Mucosa of descending colon (tissue), 3 donors: ENCODE measurements around the gene ZMYND15. TPM values are rescaled to one million over a fixed set of nuclear protein-coding genes. Genes with fewer than 3 reads are reported as not detected.

Experiments used
- ATAC-seq: fragments of 200-7000 bp; cut with Tn5 transposase; one replicate; pipeline ENCODE4 v1.9.1; 2020; ENCODE audit warnings: mild to moderate bottlenecking, moderate library complexity
- DNase-seq, 3 donors: peaks; one replicate each; pipeline ENCODE4 v3.0.0-alpha.2; 2020
- H3K36me3 ChIP-seq: fragments of 200-600 bp; one replicate; pipeline ENCODE4 v1.8.0; 2021; ENCODE audit warnings: low read depth, mild to moderate bottlenecking
- H3K4me1 ChIP-seq: fragments of 200-600 bp; one replicate; pipeline ENCODE4 v1.8.0; 2021; ENCODE audit warnings: low read depth, mild to moderate bottlenecking
- H3K4me3 ChIP-seq: fragments of 200-600 bp; one replicate; pipeline ENCODE4 v1.8.0; 2021; ENCODE audit warnings: mild to moderate bottlenecking
- H3K9me3 ChIP-seq: fragments of 200-600 bp; one replicate; pipeline ENCODE4 v1.8.0; 2021; ENCODE audit warnings: mild to moderate bottlenecking
- CTCF ChIP-seq: fragments of 200-600 bp; IDR thresholded peaks from one replicate; pipeline ENCODE4 v1.8.0; 2022; ENCODE audit warnings: antibody characterized with exemption, mild to moderate bottlenecking
- intact Hi-C, 2 donors: fragments of 100-400 bp; cut with DNase I in 1 of 2; cut with micrococcal nuclease in 1 of 2; formaldehyde crosslinking; loops; one replicate each; pipeline versions ENCODE4 v1.11.0 to v1.11.1; 2022; cut with DNase I, micrococcal nuclease
- total RNA-seq, 3 donors: library from RNA; stranded (reverse); fragmentation: NEBNext Ultra II Directional in 2 of 3; extraction: Animal tissue kit (Norgen Biotek cat#: 25700) in 2 of 3; gene quantifications; one replicate each; pipeline versions ENCODE4 v1.2.1 to v1.2.4, GENCODE V29; 2021 to 2023
- donor health status: DM: no; HTN: no; CAD: no; lungs with moderate emphysema.
- donor health status: DM: no; HTN: no; CAD: no.
- donor health status: DM: no; HTN: yes; CAD: no.

The ZMYND15 gene
- total RNA-seq, 3 donors from 2014 or later, result 1.2 to 1.4 (median 1.3) TPM

- no peaks in the 10 kb centered on the region for H3K4me1 ChIP-seq
- TF ChIP-seq CTCF, result no peak
- no peak overlapping the region for H3K4me3 ChIP-seq
- intact Hi-C loops, result no loop called here
- DNase-seq, result no peak
- no peak for ATAC-seq
- no peaks in the 10 kb centered on the region for H3K36me3 ChIP-seq
- H3K9me3 ChIP-seq, result no peaks in the 10 kb centered on the region
Observed at GRCh38 chr17:4766201-4766600, 26.6 kb downstream of the ZMYND15 start.

GRCh38 chr17:4766723-4767122 is 27.1 kb downstream of the ZMYND15 start:
- no peak for TF ChIP-seq CTCF
- Histone ChIP-seq H3K4me1 (peaks cover 1% of the 10 kb centered on the region), H3K9me3 (no peaks in the 10 kb centered on the region), H3K4me3 (no peak overlapping the region), H3K36me3 (no peaks in the 10 kb centered on the region)
- intact Hi-C loops, result no loop called here
- ATAC-seq, result no peak
- DNase-seq, result no peak

- H3K4me1 ChIP-seq, result peaks cover 11% of the 10 kb centered on the region
- TF ChIP-seq CTCF, result no peak
- ATAC-seq, result no peak
- H3K9me3 ChIP-seq, result no peaks in the 10 kb centered on the region
- no peak for DNase-seq
- H3K36me3 ChIP-seq, result no peaks in the 10 kb centered on the region
- no peak overlapping the region for H3K4me3 ChIP-seq
- intact Hi-C loops, result no loop called here
Observed at GRCh38 chr17:4768298-4768697, 28.7 kb downstream of the ZMYND15 start.

GRCh38 chr17:4769628-4770027 is 30.0 kb downstream of the ZMYND15 start:
- Histone ChIP-seq H3K4me3 (no peak overlapping the region), H3K4me1 (peaks cover 11% of the 10 kb centered on the region), H3K36me3 (no peaks in the 10 kb centered on the region), H3K9me3 (no peaks in the 10 kb centered on the region)
- intact Hi-C loops, result no loop called here
- TF ChIP-seq CTCF, result no peak
- no peak for DNase-seq
- no peak for ATAC-seq

GRCh38 chr17:4771519-4772234 is 32.0 kb downstream of the ZMYND15 start, which contains the start of gene TM4SF5:
TM4SF5 (plus strand) TSS chr17:4771886; CDS start chr17:4771923, 37 bp downstream.
- no peaks in the 10 kb centered on the region for H3K36me3 ChIP-seq
- H3K9me3 ChIP-seq, result no peaks in the 10 kb centered on the region
- no peak within 1 kb of the TSS for H3K4me3 ChIP-seq
- no peak for TF ChIP-seq CTCF
- intact Hi-C loops, result no loop called here
- peak; percentile 98 for ATAC-seq
- DNase-seq, result peak; percentile 81 to 92 (median 86)
- peaks cover 11% of the 10 kb centered on the region for H3K4me1 ChIP-seq
